NCI-H510A (cell line): ENCODE data around the gene ALDH4A1.

Experiments used
- DNase-seq: peaks from one replicate; lab custom pipeline; 2025; lab: John Stamatoyannopoulos, UW

Gene ALDH4A1

DNA sequence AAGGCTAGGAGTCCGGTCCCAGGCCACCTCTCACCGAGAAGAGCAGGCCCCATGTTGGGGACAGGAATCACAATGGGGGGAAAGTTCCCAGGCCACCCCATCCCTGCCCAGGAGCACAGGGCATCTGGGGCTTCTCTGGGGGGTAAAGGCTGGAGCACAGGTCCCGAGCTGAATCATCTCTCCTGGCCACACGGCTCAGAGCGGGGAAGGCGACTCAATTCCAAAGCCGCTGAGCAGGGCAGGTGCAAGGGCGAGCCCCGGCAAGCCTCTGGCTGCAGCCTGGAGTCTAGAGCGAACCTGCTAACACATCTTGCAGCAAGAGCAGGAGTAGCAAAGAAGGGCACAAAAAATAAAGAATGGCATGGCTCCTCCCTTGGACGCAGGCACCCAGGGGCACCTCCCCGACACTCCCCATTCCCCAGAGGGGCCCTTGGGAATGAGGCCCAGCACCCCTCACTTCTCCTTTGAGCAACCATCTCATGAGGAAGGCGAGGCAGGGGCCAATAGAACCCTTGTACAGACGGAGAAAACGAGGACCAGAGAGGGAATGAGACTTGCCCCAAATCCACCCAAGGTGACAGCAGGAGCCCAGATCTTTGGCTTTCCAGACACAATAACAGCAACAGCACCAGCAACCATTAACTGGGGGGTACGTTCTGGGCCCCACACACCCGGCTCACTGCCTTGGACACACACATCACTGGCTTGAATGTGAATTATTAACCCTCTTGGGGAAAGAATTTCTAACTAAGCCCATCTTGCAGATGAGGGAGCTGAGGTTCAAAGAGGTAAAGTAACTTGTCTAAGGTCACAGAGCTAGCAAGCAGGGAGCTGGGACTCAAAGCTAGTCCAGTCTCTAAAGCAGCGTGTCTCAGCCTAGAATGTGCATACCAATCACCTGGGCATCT, 20.7 kb upstream of the ALDH4A1 start:
- DNase-seq, result no peak

GRCh38 chr1:18922319-18922726, 20.0 kb upstream of the ALDH4A1 start:
- DNase-seq, result no peak

DNA sequence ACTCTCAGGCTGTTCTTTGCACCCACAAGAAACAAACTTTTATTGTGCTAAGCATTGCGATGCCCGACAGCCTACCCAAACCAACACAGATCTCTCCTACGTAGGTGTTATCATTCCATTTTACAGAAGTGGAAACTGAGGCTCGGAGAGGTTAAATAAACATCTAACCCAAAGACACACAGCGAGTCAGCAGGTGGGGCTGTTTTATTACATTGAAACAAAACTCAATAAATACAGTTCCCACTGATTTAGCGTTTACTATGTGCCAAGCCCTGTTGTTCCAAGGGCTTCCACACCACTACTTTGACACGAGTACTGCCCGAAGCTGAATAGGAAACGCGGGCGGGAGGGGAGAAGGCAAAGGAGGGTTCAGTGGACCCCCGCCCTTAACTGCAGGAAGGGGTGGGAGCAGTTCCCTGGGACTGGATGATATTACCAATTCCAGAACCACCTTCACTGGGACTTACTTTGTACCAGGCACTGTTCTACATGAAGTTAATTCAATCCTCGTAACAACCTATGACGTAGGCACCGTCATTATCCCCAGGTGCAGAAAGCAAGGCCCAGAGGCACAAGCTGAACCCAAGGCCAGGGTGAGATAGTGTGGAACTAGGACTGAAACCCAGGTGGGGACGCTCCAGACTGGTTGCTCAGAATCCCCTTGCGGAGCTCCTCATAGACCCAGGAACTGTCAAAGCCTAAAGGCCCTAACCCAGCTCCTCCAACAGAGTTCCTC, 19.3 kb upstream of the ALDH4A1 start:
- no peak for DNase-seq

DNA sequence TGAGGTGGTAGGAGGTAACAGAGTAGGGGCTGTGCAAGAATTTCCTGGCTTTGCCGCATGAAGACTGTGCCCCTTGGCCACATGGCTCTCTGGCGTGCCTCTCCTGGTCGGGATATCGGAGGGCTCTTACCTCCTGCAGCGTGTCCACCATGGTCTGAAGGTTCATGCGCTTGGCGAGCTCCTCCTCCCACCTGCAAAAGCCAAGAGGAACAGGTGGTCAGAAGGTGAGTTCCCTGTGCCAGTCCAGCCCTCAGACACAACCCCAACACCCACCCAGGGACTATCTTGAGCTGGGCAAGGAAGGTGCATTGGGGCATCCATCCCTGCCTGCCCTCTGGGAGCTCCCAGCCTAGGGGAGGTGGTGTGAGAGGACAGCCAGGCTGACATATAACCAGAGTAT, 18.6 kb upstream of the ALDH4A1 start:
- DNase-seq, result no peak

GRCh38 chr1:18919956-18920355, 17.6 kb upstream of the ALDH4A1 start:
- no peak for DNase-seq

DNA sequence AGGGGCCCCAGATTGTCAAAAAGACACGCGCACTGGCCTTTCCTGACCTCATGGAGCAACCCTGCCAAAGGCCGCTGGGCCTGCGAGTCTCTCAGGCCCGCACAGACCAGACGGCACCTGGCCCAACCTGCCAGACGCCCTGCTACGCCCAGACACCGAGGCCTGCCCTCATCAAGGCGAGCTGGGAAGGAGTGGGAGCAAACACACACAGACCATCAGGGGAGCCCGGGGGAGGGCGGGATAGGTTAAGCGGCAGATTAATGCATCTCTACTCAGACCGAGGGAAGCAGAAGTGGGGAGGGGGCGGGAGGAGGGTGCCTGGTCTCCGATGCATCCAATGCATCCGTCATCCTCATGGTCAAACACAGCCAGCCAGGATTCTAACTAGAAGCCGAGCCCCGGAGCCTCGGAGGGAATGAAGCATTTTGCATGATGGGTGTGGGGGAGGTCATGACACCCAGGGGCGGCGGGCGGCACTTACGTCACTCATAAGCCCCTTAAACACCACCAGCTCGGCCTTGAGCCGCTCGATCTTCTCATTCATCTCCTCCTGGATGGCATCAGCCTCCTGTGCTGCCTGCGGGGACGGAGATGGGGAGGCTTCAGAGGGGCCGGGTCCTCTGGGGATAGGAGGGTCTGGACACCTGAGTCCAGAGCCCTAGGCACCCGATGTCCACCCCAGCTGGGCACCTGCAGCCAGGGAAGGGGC, 17.0 kb upstream of the ALDH4A1 start:
- no peak for DNase-seq

GRCh38 chr1:18918417-18918816, 16.1 kb upstream of the ALDH4A1 start:
- DNase-seq, result no peak

- no peak for DNase-seq
Measured at GRCh38 chr1:18917071-18917799, 14.9 kb upstream of the ALDH4A1 start.

DNA sequence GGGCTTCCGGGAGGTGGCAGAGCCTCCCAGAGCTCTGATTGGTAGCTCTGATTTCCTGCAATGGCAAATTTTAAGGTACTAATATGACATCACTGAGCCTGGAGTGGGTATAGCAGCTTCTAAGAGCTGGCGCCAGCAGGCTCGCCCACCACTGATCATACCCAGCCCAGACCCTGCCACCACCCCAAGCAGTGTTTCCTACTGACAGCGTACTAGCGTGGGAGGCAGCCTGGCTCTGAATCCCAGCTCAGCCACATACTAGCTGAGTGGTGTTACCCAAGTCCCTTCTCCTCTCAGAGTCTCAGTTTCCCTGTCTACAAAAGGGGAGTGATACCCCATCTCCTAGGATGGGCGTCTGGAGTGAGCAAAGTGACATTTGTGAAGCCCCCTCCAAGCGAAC, 13.0 kb upstream of the ALDH4A1 start:
- DNase-seq, result no peak

DNA sequence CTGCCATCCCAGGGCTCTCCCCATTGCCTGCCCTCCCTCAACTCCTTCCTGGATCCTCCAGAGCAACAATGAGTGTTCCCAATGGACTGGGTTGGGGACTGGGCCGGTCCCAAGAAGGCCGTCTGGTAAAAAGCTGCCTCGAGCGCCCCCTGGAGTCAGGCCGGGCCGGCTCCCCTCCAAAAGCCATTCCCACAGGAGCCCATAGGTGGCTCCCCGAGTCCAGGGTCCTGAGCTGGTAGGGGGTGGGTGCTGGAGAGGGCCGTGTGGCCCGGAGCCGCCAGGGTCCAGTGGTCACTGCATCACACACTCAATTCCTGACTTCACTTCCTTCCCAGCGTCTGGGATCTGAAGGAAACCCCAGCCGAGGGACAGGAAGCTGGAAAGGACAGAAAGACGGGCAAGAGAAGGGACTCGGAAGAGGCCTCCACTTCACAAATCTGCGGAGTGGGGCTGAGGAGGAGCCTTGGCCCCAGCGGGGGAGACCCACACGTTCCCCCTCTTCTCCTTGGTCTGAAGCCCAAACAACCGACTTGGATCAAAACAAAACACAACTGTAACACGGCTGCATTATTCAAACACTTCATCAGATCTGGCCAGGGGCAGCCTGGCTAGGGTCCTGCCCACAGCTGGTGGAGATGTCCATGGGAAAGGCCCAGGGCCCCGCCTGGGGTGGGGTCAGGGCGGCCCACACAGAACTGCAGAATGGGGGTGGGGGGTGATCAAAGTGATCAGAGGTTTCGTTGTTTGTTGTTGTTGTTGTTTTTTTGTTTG, 10.9 kb upstream of the ALDH4A1 start:
- DNase-seq, result no peak

DNA sequence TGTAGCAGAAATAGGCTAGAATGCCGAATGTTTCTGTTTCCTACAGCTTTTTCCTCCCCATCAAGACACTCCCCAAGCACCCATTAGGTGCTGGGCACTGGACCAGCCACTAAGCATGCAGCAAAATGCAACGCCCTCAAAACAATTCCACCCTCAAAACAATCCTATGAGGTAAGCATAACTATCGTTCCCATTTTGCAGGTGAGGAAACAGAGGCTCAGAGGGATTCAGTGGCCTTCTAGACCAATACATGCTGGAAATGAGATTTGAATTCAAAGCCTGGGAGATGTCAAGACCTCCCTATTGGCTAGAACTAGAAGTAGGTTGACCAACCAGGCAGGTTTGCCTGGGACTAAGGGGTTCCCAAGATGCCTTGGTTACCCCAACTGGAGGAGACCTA, 10.2 kb upstream of the ALDH4A1 start:
- DNase-seq, result no peak

DNA sequence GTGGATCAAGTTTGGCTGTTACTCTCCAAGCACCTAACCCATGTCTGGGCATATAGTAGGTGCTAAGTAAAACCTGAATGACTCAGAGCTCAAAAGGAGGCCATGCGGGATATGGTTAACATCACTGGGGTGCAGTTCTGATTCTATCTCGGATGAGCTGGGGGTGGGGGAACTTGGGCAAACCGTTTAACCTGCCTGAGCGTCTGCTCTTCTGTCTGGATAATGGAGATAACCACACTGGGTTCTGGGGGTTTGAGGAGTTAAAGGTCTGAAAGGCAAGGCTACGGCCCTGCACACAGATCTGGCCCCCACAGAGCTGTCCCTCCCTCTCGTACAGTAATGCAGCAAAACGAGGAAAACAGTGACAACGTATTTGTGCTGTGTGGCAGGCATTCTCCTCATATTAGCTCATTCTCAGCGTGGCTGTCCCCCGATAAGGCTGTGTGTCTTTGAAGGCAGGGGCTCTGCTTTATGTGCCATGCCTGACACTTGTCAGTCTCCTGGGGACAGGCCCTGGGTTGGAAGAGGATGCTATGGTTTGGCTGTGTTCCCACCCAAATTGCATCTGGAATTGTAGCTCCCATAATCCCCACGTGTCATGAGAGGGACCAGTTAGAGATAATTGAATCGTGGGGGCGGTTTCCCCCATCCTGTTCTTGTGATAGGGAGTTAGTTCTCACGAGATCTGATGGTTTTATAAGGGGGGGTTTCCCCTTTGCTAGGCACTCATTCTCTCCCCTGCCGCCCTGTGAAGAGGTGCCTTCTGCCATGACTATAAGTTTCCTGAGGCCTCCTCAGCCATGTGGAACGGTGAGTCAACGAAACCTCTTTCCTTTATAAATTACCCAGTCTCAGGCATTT, 6.8 kb upstream of the ALDH4A1 start:
- no peak for DNase-seq

- DNase-seq, result no peak
Measured at GRCh38 chr1:18907917-18908845, 5.8 kb upstream of the ALDH4A1 start.

GRCh38 chr1:18907021-18907916, 4.9 kb upstream of the ALDH4A1 start:
- DNase-seq, result no peak

- no peak for DNase-seq
Measured at GRCh38 chr1:18903291-18903756, 969 bp upstream of the ALDH4A1 start.

- no peak for DNase-seq
Measured at GRCh38 chr1:18901952-18902522, 318 bp downstream of the ALDH4A1 start.

GRCh38 chr1:18901147-18901951, 1.0 kb downstream of the ALDH4A1 start:
- DNase-seq, result no peak
